HG03064 (cell line): ENCODE results near the gene RERE.

Experiments used
- ATAC-seq: cut with Tn5 transposase; IDR thresholded peaks from one replicate; pipeline ENCODE4 v1.9.1; 2021; ENCODE audit warnings: low read depth; ENCODE audit not compliant: unreplicated experiment

Gene RERE

DNA sequence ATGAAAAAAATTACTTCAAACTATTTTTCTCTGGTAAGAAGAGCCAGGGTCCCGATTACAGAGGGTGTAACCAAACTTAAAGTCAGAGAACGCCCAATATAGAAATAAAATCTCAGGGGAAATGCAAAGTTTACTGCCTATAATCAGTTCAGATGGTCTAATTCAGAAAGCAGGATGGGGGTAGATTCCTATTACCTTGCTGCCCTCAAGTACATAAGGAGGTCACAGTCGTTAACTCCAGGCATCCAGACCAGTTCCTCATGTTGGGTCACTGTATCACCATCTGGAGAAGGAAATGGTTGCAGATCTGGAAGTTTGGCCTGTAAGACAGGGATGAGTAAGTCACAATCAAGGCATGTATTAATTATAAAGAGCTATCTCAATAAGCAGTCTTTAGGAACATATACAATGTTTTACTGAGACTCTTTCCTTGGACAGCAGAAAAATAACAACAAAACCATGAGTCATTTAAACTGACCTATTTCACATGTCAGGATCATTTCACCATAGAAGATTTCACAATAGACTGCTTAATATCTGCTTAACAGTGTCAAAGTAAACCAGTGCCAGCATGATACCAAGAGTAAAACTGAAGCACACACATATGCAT is 320.1 kb downstream of the RERE start:
- ATAC-seq, result no peak

DNA sequence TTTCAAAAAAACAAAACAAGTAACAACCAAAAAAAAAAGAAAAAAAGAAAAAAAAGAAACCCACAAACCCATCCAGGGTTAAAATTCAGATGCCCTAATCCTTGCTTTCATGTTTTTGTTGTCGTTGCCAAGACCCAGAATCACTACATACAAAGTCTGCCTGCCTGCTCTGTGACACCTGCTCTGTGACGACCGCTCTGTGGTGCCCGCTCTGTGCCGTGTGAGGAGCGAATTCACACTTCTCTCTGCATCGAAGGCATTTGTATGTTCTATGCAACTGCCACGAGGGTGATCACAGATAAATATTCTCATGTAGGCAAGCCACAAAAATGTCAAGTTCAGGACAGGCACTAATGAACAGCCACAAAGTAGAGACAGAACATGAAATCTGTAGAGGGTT is 321.0 kb downstream of the RERE start:
- ATAC-seq, result no peak

DNA sequence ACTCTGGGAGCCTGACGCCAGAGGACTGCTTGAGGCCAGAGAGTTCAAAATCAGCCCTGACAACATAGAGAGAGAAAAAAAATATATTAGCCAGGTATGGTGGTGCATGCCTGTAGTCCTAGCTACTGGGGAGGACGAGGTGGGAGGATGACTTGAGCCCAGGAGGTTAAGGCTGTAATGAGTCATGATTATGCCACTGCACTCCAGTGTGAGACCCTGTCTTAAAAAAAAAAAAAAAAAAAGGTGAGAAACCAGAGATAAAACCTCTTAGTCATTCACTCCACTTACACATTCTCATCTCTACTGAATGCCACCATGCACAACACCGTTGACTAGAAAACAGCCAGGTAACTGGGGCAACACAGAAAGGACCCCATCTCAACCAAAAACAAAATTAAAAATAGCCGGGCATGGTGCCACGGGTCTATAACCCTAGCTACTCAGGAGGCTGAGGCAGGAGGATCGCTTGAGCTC is 321.5 kb downstream of the RERE start:
- ATAC-seq, result no peak

DNA sequence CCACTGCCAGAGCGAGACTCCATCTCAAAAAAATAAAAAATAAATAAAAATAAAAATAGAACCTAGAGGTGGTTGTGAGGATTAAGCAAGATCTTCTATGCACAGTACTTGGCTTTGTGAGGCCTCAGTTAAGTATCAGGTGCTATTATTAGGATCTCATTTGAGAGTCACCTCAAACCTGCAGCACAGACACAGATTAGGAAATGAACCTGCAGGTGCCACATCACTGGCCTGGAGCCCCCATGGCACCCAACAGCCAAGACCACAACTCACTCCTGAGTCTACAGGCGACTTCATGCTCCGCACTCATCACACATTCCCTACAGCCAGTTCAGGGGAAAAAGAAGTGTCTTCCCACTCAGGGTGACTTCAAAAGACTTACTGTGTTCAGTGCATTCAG is 322.8 kb downstream of the RERE start:
- no peak for ATAC-seq

DNA sequence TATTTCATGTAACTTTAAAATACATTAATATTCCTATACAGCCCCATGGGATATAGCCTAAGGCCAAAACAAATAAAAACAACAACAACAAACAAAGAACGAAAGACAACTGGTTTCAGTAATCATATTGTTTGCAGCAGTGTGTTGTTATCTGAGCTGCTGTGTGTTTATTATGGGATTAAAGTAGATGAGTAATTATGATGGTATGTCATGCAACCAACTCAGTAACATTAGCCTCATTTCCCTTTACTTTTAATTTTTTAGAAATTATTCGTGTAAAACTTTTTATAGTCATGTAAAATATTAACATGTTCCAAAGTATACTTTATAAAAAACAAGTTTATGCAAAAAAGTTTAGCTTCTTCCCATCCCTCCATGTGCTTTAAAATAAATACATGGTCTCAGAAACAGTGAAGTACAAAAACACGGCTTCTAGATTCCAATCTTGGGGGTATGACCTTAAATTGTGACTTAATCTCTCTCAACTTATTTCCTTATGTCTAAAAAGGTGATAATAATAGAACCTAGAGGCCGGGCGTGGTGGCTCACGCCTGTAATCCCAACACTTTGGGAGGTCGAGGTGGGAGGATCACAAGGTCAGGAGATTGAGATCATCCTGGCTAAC is 323.4 kb downstream of the RERE start:
- no peak for ATAC-seq

DNA sequence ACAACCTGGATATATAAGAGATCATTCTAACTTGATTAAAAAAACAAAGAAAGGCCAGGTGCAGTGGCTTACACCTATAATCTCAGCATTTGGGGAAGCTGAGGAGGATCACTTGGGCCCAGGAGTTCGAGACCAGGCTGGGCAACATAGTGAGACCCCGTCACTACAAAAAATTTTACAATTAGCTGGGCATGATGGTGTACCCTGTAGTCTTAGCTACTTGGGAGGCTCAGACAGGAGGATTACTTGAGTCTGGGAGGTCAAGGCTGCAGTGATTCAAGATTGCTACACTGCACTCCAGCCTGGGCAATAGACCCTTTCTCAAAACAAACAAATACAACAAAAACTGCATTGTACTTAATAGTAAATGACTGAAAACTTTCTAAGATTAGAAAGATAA is 330.2 kb downstream of the RERE start:
- no peak for ATAC-seq

DNA sequence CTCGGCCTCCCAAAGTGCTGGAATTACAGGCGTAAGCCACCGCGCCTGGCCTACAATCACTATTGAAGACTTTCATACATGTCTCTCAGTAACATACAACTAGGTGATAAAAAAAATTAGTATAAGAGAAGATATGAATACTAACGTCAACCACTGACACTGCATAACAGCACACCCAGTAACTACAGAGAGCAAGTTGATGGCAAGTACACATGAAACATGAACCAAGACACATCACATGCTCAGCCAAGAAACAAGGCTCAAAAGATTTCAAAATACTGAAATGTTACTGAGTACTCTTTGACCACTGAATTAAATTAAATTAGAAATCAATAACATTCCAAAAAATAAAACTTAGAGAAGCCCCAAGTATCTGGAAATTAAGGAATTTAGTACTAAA is 331.4 kb downstream of the RERE start:
- no peak for ATAC-seq

DNA sequence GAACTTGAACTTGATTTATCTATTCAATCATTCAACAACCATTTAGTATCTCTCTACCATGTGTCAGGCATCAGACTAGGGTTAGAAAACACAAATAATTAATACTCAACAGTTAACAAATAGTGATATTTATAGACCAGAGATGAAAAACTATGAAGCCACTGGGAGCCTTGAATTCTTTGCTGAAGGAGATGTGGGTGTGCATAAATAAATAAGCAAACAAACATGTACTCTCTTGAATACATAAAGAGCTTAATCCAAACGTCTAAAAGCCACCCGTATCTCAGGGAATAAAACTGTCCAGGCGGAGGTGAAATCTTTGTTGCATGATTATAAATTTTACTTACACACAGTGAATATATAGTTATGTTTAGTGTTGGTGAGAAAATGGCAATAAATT is 333.9 kb downstream of the RERE start:
- ATAC-seq, result no peak

DNA sequence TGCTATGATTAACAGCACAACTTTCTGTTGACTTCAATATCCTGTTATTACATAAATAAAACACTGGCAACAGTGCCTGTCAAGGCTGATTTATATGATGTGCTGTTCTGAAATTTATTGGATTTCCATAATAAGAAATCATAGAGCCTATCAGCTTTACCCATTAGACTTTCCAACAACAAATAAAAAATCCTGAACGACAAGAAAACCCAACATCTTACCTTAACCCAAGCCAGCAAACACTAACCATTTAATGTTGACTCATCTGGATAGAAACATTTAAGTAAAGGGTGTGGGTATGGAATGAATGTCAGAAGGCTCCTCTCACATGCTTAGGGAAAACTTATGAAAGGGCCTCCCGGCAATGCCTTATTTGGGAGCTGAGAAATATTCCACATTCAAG is 334.5 kb downstream of the RERE start:
- ATAC-seq, result no peak

DNA sequence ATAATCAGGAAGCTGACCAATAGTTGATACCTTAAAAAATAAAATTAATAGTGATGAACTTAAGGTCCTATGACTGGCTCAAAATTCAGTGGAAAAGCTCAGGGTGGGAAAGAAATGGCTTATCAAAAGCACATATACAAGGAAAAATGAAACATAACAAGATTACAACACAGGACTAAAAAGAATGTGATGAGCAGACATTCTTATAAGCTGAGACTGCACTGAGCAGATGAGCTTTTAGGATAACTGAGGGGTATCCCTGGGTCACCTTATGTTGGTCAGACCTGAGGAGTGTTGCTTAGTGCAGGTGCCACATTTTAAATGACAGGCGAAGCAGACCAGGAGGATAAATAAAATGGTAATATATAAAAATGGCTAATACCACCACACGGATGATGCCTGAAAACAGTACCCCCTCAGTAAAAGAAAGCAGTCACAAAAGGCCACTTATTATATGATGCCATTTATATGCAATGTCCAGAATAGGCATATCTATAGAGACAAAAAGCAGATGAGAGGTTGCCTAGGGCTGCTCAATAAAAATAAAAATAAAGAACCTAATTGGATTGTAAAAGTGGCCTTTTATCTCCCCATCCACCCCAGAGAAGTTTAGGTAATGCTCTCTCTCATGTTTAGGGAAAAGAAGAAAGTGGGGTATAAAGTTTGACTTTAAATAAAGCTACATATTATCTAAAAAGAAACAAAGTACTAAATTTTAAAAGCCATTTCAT is 335.6 kb downstream of the RERE start:
- no peak for ATAC-seq

DNA sequence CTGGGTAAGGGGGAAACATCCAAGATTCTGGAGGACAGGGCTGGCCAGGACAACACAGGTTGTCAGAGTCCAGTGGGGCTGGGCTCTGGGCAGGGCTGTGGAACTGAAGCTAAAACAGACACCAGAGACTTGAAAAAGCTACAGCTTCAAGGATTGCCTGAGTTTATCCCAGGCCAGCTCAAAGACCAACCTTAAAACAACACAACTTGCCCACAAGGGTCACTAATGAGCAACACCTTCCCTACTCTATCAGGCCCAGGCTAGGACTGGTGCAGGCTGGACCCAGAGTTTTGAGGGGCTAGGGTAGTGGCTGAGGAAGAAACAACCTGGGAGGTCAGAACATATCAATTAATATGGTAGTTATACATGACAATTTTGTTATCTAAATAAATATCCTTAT is 338.9 kb downstream of the RERE start:
- no peak for ATAC-seq

DNA sequence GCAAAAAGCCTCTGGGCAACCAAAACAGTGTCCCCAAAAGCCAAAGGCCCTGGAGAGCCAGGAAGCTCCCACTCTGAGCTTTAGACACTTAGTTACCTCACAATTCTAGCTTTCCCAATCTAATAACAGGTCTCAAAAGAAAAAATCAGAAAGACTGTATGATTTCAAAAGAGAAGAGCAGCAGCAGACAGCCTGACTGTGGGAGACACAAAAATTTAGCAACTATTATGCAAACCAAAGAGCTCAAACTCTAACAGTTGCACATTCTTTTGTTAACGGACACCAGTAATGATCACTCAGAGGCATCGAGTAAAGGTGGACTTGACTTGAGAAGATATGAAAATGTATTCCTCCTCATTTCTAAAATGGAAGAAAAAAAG is 339.5 kb downstream of the RERE start:
- ATAC-seq, result no peak

DNA sequence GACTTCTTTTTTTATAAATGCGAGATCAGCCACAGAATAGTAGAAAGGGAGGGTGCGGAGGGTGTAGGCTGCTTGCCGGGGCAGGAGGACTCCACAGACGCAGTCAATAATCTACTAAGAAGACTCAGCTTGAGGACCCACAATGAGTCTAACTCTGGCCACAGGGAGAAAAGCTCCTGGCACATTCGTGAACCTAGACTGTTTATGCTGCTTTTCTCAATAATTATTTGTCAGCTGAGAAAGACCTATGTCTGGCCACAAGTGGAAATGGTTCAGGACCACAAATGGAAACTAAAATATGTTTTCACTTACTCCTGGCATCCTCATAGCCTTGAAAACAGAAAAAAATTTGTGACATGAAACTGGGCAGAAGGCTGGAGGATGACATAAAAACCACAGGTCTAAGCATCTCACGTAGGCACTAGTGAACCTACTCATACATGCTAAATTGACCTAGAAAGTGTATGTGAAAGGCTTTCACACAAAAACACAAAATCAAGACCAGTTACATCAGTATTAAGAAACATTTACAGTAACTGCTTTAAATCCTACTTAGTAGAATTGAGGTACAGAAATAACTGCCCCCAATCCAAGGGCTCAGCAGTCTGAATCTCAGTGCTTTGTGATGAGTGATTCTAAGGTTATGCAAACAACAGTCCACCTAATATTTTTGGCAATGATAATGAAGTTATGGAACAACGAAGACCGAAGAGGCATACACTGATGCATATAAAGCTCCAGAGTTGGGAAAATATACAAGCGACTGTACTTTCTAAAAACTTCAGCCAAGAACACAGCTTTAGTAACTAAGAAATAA is 340.1 kb downstream of the RERE start:
- ATAC-seq, result peak; percentile 59

DNA sequence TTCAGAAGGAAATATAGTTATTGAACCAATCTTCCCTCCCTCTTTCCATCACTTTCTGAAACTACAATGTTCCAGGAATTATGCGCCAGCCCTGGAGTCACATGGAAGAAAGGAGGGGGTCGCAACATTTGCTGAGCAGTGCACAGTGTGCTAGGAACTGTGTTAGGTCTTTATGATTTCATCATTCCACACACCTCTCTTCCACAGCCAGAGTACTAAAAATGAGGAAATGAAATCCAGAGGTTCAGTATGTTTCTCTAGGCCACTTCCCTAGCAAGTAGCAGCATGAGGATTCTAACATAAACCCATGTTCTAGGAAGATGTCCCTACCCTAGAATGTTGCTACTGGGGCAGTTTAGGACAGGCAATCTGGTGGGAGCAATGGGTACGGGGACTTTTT is 341.4 kb downstream of the RERE start:
- no peak for ATAC-seq

DNA sequence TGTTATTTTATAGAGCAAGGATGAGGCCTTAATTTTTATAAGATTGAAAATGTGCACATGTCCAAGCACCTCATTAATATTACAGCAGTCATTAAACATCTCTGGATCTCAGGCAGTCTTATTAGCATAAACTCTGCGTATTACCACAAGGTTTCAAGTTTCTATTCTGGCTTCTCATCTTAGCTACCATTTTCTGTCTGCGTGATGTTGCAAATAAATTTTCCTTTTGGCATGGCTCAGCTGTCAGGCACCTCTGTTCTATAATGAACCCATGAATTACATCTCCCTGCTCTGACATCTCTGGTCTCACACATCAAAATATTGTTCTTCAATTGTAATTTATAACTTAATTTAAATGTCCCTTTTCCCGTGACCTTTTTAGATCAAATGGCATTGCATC is 343.1 kb downstream of the RERE start:
- ATAC-seq, result no peak

DNA sequence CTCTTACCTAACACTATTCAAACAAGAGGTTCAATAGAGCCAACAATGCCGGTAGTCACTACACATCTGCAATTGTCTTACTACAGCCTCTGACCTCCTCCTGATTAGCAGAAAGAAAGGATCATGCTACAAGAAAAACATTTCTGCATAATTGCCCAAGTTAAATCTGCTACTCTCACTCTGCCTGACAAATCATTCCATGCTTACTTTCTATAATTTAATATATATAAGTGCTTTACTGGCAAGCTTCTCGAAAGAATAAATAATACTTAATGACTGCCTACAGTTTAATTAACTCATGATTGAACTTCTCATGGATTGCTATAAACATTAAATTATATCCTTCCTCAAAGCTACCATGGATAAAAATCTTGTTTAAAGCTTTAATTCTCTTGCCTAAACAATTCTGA is 343.5 kb downstream of the RERE start:
- no peak for ATAC-seq

DNA sequence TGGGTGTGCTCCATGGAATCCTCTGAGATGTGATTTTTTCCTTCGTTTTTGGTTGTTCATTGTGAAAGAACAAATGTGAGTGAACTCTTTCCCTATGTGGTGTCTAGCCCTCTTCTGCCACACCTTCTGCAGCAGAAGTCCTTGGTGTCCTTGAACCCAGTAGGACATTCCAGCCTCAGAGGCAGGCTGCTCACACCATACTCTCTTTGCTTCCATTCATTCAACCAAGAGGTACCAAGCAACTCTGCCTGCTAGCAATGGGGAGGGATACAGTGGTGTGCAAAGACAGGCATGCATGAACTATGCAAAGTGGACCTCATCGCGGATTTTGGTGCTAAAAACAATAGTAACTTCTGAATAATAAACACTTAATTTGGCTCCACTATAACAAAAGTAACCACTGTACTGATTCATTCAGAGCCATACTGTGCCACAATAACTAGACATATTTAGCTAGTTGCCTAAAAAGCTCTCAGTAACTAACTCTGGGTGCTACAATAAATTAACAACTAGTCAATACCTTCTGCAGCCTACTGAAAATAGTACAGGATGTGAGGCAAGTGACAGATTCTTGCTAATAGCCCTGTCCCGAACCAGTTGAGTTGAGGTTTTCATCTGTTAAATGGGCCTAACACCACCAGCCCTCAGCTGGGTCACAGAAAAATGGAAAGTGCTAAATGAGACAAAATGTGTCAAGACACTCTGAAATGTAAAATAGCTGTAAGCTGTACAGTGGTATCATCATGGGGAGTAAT is 344.1 kb downstream of the RERE start:
- no peak for ATAC-seq

DNA sequence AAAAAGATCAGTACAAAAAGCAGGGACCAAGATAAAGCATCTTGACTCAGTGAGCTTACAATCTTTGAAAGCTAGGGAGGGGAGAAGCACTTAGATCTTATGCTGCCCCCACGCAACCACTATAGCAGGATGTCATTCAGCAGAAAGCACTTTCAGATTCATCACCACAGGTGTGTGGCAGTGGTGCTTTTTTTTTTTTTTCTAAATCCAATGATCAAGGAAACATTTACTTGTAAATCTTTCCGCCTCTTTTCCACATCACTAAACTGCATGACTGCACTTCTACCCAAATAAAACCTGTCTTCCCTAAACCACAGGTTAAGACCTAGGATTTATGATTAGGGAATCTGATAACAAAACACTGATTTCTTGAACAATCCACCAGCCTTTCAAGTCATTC is 344.8 kb downstream of the RERE start:
- peak; percentile 39 for ATAC-seq

DNA sequence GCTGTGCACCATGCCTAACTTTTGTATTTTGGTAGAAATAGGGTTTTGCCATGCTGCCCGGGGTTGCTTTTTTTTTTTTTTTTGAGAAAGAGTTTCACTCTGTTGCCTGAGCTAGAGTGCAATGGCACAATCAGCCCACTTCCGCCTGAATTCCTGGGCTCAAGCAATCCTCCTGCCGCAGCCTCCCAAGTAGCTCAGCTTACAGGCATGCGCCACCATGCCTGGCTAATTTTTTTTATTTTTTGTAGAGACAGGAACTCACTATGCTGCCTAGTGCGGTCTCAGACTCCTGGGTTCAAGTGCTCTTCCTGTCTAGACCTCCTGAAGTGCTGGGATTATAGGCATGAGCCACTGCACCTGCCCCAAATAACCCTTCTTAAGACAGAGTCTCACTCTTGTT is 346.0 kb downstream of the RERE start:
- ATAC-seq, result no peak

DNA sequence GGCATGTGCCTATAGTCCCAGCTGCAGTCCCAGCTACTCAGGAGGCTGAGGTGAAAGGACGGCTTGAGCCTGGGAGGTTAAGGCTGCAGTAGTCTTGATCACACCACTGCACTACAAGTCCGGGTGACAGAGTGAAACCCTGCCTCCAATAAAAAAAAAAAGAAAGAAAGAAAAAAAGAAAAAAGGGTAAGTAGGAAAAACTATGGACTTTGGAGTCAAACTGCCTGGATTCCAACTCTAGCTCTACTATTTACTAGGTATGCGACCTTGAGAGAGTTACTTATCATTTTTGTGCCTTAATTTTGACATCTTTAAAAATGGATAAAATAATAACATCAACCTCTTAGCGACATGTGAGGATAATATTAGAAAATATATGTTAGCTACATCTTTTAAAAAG is 348.7 kb downstream of the RERE start:
- no peak for ATAC-seq

DNA sequence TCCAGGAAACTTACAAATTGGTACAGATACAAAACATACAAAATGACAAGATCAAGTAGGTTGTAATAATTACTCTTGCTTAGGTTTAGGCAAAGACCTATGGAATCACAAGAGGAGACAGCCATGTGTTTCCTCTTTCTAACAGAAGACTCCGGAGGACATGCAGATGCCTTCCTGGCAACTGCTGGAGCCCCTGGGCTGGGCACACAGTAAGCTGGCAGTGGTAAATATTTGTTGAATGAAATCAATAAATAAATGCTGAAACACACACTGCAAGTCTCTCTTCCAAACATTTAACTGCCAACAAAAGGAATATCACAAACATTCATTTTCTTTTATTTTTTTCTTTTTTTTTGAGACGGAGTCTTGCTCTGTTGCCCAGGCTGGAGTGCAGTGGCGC is 350.1 kb downstream of the RERE start:
- no peak for ATAC-seq
